DOHH2 (cell line): ENCODE data around the gene MAP7D1.

Experiments
- H3F3A ChIP-seq: fragments of 200-600 bp; sonication (generic), shearing (Covaris generic); 2 replicates; pipeline ENCODE4 v1.6.0; 2016; ENCODE audit warnings: antibody characterized with exemption, mild to moderate bottlenecking; ENCODE audit not compliant: control insufficient read depth, insufficient read depth
- H3K27ac ChIP-seq: fragments of 200-600 bp; sonication (generic); 2 replicates; pipeline ENCODE4 v1.5.1; 2014; ENCODE audit warnings: low read depth, mild to moderate bottlenecking, low read length, moderate library complexity
- H3K27me3 ChIP-seq: fragments of 200-600 bp; sonication (generic); 2 replicates; pipeline ENCODE4 v1.6.1; 2014; ENCODE audit warnings: mild to moderate bottlenecking, low read length, mixed read lengths; ENCODE audit not compliant: control insufficient read depth
- H3K36me3 ChIP-seq: fragments of 200-600 bp; sonication (generic); 2 replicates; pipeline ENCODE4 v1.6.1; 2014; ENCODE audit warnings: mild to moderate bottlenecking, low read length, moderate library complexity, mixed read lengths; ENCODE audit not compliant: control insufficient read depth
- H3K4me1 ChIP-seq: fragments of 200-600 bp; sonication (generic); 2 replicates; pipeline ENCODE4 v1.6.1; 2014; ENCODE audit warnings: mild to moderate bottlenecking, low read length, mixed read lengths; ENCODE audit not compliant: control insufficient read depth
- H3K4me2 ChIP-seq: fragments of 200-600 bp; sonication (generic); 2 replicates; pipeline ENCODE4 v1.6.0; 2014; ENCODE audit warnings: mild to moderate bottlenecking, low read length, moderate library complexity
- H3K4me3 ChIP-seq: fragments of 200-600 bp; sonication (generic); 2 replicates; pipeline ENCODE4 v1.5.1; 2014; ENCODE audit warnings: mild to moderate bottlenecking, low read length, mixed read lengths
- H3K79me2 ChIP-seq: fragments of 200-600 bp; sonication (generic); 2 replicates; pipeline ENCODE4 v1.6.1; 2014; ENCODE audit warnings: mild to moderate bottlenecking, low read length, mixed read lengths; ENCODE audit not compliant: control insufficient read depth
- H3K9me2 ChIP-seq: fragments of 200-600 bp; sonication (generic); replicated peaks from 2 replicates; pipeline ENCODE4 v1.6.1; 2014; ENCODE audit warnings: mild to moderate bottlenecking, low read length, mixed read lengths; ENCODE audit not compliant: control insufficient read depth
- H3K9me3 ChIP-seq: fragments of 200-600 bp; sonication (generic); 2 replicates; pipeline ENCODE4 v1.6.1; 2014; ENCODE audit warnings: antibody characterized with exemption, low read length, mixed read lengths; ENCODE audit not compliant: control insufficient read depth, insufficient read depth
- H4K20me1 ChIP-seq: fragments of 200-600 bp; sonication (generic); 2 replicates; pipeline ENCODE4 v1.6.0; 2014; ENCODE audit warnings: low read depth, mild to moderate bottlenecking, antibody characterized with exemption, low read length, moderate library complexity; ENCODE audit not compliant: control insufficient read depth, insufficient read depth
- CTCF ChIP-seq: fragments of 200-600 bp; sonication (generic); IDR thresholded peaks from one replicate; pipeline ENCODE4 v1.5.1; 2014; ENCODE audit warnings: antibody characterized with exemption, mild to moderate bottlenecking, low read depth, low read length; ENCODE audit not compliant: poor library complexity, severe bottlenecking
- EZH2phosphoT487 ChIP-seq: fragments of 200-600 bp; sonication (generic); IDR thresholded peaks from 2 replicates; pipeline ENCODE4 v1.6.1; 2017; ENCODE audit warnings: borderline replicate concordance, mild to moderate bottlenecking, antibody characterized with exemption, low read length, moderate library complexity, mixed read lengths

Gene MAP7D1

DNA sequence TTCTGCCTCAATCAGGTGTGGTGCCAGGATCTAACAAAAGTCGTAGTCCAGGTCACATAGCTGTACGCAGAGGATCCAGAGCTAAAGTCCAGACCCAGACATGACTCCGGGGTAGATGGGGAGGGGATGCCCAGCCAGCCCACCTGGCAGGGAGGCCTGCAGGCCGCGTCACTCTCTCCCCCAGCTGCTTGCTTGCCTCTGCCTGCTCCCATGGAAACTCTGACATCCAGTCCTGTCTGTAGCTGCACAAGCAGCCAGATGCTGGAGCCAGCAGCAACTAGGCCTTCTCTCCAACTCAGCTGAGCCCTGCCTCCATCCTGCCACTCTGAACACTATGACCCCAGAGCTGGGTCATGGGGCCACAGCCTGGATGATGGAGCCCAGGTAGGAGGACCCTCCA, 39.1 kb upstream of the MAP7D1 start:
- no peak overlapping the region for H3K4me2 ChIP-seq
- no peaks in the 10 kb centered on the region for H3K79me2 ChIP-seq
- H3K9me3 ChIP-seq, result no peaks in the 10 kb centered on the region
- H4K20me1 ChIP-seq, result no peaks in the 10 kb centered on the region
- H3K9me2 ChIP-seq, result no peaks in the 10 kb centered on the region
- H3K36me3 ChIP-seq, result no peaks in the 10 kb centered on the region
- H3K27me3 ChIP-seq, result no peaks in the 10 kb centered on the region
- TF ChIP-seq EZH2phosphoT487 (no peak), CTCF (no peak)
- no peaks in the 10 kb centered on the region for H3F3A ChIP-seq
- no peak overlapping the region for H3K4me3 ChIP-seq
- no peak overlapping the region for H3K27ac ChIP-seq
- peaks cover 10% of the 10 kb centered on the region for H3K4me1 ChIP-seq

DNA sequence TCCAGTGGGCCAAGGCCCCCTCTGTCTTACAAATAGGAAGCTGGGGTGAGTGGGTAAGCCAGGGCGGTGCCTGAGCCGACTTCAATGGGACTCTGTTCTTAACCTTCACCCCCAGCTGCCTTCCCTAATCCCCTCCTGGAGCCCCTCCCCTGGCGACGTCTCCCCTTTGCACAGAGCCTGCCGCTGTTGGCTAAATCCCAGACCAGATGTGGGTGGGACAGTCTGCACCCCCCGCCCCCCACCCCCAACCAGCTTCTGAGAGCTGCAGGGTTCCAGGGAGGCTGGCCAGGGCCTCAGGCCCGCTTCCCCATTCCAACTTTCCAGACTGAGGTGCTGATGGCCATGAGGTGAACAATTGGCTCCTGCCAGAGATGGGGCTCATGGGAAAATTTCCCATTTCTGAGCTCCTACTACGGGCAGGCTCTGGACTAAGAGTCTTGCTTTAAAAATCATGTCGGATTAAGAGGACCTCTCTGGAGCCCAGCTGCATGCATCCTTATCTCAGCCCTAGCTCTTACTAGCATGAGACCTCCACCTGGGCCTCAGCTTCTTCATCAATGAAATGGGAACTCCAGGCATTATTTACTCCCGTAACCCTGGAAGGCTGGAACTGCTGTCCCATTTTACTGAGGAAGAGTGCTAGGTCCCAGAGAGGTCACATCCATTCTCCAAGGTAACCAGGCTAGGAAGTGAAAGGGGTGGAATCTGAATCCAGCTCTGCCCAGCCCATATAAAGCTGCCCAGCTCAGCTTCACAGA, 37.3 kb upstream of the MAP7D1 start:
- Histone ChIP-seq H3K36me3 (no peaks in the 10 kb centered on the region), H3K9me2 (no peaks in the 10 kb centered on the region), H3K4me2 (no peak overlapping the region), H3F3A (no peaks in the 10 kb centered on the region), H3K27ac (no peak overlapping the region), H3K4me3 (no peak overlapping the region), H3K4me1 (peaks cover 24% of the 10 kb centered on the region), H4K20me1 (no peaks in the 10 kb centered on the region), H3K27me3 (peaks cover 13% of the 10 kb centered on the region; the same call in 1 of the 2 replicates), H3K9me3 (no peaks in the 10 kb centered on the region), H3K79me2 (no peaks in the 10 kb centered on the region)
- TF ChIP-seq CTCF, result no peak
- no peak for TF ChIP-seq EZH2phosphoT487

DNA sequence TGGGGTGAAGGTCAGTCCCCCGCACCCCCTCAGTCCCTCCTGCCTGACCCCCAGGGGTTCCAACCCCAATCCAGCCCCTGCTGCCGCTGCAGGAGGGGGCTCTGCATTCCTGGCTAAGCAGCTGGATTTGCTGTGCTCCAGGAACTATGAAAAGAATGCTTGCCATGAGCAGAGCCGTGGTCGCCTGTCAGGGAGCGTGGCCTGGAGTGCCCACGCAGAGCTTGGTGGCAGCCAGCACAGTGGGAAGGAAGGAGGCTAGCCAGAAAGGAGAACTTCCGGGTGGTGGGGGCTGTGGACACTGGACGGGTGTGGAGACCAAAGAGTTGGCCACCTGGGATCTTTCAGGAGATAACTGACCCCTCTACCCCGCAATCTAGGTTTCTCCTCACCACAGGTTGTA, 36.5 kb upstream of the MAP7D1 start:
- no peaks in the 10 kb centered on the region for H3K9me2 ChIP-seq
- no peak overlapping the region for H3K4me2 ChIP-seq
- H3K4me1 ChIP-seq, result peaks cover 17% of the 10 kb centered on the region
- no peaks in the 10 kb centered on the region for H4K20me1 ChIP-seq
- H3K9me3 ChIP-seq, result no peaks in the 10 kb centered on the region
- no peak overlapping the region for H3K27ac ChIP-seq
- no peaks in the 10 kb centered on the region for H3K36me3 ChIP-seq
- no peaks in the 10 kb centered on the region for H3K79me2 ChIP-seq
- TF ChIP-seq EZH2phosphoT487 (no peak), CTCF (no peak)
- H3K27me3 ChIP-seq, result peaks cover 21% of the 10 kb centered on the region
- H3K4me3 ChIP-seq, result no peak overlapping the region
- H3F3A ChIP-seq, result no peaks in the 10 kb centered on the region
